MG63 (cell line): ENCODE data around the gene RABGAP1L. TPM values are rescaled to one million over a fixed set of nuclear protein-coding genes. Genes with fewer than 3 reads are reported as not detected.

Source experiments
- DNase-seq: peaks from one replicate; pipeline ENCODE4 v3.0.0-alpha.2; 2020
- H3K27me3 ChIP-seq: fragments of 250-450 bp; sonication (Bioruptor Pico); 2 replicates; pipeline ENCODE4 v1.5.1; 2020; ENCODE audit warnings: mild to moderate bottlenecking, moderate library complexity
- H3K36me3 ChIP-seq: fragments of 250-450 bp; sonication (Bioruptor Pico); 2 replicates; pipeline ENCODE4 v1.5.1; 2020; ENCODE audit warnings: mild to moderate bottlenecking, moderate library complexity
- H3K4me3 ChIP-seq: fragments of 250-450 bp; sonication (Bioruptor Pico); 2 replicates; pipeline ENCODE4 v1.5.1; 2020; ENCODE audit warnings: mild to moderate bottlenecking, moderate library complexity
- H3K9me3 ChIP-seq: fragments of 250-450 bp; sonication (Bioruptor Pico); 2 replicates; pipeline ENCODE4 v1.5.1; 2020; ENCODE audit warnings: mild to moderate bottlenecking, moderate library complexity
- total RNA-seq: library from RNA; depleted of rRNA; stranded (reverse); fragments of >200 nt; shearing (Covaris generic); gene quantifications from 2 replicates; pipeline ENCODE4 v1.2.3, GENCODE V29; 2014; ENCODE audit warnings: low replicate concordance

RABGAP1L gene
- total RNA-seq, 1 experiment from 2014 or later, result 14.8 TPM

DNA sequence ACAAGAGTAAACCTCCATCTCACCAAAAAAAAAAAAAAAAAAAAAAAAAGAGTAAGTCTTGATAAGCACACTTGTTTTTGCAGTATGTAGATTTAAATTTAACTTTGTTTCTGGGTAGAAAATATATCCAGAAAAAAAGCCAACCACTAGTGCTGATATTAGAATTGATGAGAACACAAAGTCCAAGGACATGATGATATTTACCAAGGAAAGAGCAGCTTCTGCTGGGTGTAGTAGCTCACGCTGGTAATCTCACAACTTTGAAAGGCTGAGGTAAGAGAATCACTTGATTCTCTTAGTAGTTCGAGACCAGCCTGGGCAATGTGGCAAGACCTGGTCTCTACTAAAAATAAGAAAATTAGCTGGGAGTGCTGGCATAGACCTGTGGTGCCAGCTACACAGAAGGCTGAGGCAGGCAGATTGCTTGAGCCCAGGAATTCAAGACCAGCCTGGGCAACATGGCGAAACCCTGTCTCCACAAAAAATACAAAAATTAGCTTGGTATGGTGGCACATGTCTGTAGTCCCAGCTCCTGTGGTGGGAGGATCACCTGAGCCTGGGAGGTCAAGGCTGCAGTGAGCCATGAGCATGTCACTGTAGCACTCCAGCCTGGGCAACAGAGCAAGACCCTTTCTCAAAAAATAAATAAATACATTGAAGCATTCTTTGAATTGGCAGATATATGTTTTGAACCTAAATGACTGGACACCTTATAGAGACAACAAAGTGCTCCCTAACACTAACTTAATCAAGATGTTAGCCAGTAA, 776.8 kb downstream of the RABGAP1L start:
- Histone ChIP-seq H3K27me3 (no peaks in the 10 kb centered on the region), H3K36me3 (no peaks in the 10 kb centered on the region), H3K4me3 (no peak overlapping the region), H3K9me3 (no peaks in the 10 kb centered on the region)
- no peak for DNase-seq

DNA sequence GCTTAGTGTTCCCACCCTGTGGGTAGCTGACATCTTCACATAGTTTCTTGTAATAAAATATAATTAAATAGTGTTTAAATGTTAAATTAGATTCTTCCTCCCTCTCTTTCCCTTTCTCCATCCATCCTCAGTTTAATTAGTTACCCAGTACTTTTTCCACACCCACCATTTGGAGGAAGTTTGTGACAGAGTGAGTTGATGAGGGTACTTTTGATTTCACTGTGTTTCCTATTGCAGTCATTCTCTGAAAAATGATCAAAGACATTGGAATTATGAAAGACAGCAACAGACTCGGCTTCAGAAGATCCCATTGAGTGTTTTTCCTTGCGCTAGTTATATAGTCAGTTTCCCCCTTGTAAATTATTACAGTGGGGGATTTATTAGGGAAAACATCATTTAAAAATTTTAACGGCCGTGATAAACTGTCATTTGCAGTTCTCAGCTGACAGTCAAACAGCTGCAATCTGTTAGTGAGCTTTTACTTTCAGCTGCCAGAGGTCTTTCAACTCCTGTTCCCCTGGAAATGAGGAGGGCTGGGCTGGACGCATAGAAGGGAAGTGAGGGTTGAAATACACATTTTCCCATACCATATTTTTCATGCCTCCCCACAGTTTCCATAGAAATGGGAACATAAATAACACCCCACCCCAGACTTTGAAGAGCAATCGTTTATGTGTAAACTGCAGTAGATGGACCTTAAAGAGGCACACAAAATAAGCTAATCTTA, 779.1 kb downstream of the RABGAP1L start:
- DNase-seq, result no peak
- H3K9me3 ChIP-seq, result no peaks in the 10 kb centered on the region
- no peaks in the 10 kb centered on the region for H3K36me3 ChIP-seq
- H3K27me3 ChIP-seq, result no peaks in the 10 kb centered on the region
- no peak overlapping the region for H3K4me3 ChIP-seq

DNA sequence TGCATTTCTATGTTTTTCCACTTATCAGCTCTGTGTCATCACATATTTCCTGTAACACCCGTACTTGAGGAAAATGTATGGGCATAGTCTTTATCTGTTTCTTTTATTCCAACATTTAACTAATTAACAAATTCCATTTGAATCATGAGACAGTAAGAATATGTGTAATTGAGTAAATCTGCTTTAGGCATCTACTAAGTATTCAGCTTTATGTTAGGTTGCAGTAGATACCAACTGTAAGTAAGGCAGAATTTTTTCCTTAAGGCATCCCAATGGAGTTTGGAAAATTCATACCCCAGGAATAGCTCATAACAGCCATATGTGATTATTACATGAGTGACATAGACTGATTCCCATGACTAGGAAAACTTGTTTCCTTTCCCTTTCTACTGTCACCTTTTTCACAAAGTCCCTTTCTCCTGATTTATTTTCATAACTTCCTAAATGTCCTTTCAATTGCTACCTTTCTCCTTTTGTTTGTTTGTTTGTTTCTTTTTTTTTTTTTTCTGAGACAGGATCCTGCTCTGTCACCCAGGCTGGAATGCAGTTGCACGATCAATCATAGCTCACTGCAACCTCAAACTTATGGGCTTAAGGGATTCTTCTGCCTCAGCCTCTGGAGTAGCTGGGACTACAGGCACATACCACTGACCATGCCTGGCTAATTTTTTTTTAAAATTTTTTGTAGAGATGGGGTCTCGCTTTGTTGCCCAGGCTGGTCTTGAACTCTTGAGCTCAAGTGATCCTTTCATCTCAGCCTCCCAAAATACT, 780.6 kb downstream of the RABGAP1L start:
- H3K9me3 ChIP-seq, result no peaks in the 10 kb centered on the region
- H3K27me3 ChIP-seq, result no peaks in the 10 kb centered on the region
- no peak overlapping the region for H3K4me3 ChIP-seq
- DNase-seq, result no peak
- no peaks in the 10 kb centered on the region for H3K36me3 ChIP-seq

DNA sequence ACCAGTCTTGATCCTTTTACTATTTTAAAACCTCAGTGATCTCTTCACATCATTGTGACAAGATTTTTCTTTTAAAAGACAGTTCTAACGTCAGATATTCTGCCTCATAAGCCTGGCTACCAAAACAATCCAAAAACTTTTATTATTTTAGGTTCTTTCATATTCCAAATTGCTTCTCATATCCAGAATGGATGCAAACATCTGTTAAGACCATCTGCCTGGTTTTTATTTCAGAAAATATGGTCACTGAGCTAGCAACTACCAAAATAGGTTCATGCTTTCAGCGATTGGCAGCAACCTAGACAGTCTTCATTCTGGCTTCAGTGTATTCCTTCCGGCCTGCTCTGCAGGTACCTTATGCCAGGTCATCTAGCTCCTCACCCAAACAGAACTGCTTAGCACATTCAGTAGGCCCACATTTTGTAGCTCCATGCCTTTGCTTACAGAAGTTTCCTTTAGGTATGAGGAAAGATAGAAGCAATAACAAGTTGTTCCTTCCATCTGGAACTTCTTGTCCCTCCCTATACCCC, 781.4 kb downstream of the RABGAP1L start:
- Histone ChIP-seq H3K9me3 (no peaks in the 10 kb centered on the region), H3K4me3 (no peak overlapping the region), H3K27me3 (no peaks in the 10 kb centered on the region), H3K36me3 (no peaks in the 10 kb centered on the region)
- no peak for DNase-seq

DNA sequence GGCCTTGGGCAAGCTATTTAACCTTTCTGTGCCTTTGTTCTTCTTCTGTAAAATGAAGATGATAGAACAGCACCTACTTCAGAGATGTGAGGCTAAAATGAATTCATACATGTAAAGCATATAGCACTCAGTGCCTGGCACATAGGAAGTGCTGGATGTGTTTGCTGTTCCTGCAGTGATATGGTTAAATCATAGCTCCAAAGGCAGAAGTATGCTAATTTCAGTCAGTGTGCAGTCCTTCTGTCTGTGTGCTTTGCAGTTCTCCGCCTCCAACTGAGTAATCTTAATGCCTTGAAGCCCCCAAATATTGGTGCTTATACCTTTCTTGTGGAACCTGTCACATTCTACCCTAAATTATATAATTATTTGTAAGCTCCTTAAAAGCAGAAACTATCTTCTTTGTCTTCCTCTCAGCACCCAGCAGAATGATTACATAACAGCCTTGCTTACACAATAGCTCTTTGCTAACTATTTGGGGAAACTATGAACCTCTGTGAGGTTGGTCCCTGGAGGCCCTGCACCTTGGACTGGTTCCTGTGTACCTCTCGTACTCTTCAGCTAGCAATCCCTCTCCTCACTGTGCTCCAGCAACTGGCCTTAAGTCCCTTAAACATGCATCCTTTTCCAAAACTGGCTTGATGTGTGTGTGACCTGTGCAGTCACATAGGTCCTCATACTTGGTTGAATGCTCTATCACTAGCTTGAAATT, 783.4 kb downstream of the RABGAP1L start:
- no peak overlapping the region for H3K4me3 ChIP-seq
- DNase-seq, result no peak
- H3K36me3 ChIP-seq, result no peaks in the 10 kb centered on the region
- no peaks in the 10 kb centered on the region for H3K9me3 ChIP-seq
- H3K27me3 ChIP-seq, result no peaks in the 10 kb centered on the region

DNA sequence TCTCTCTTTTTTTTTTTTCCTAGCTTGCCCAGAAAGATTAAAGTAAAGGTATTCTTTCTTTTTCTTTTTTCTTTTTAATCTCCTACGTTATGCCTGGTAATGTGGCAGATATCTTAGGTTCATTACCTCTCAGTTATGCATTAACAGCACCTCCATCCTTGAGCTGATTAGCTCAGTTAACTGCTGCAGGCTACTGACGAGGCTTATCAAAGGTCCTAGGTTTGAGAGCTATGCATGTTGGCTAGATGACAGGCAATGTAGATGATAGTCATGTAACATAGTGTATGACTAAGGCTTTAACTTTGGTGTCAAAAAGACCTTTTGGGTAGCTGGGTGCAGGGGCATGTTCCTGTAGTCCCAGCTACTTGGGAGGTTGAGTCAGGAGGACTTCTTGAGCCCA, 786.7 kb downstream of the RABGAP1L start:
- H3K4me3 ChIP-seq, result no peak overlapping the region
- no peaks in the 10 kb centered on the region for H3K27me3 ChIP-seq
- H3K36me3 ChIP-seq, result no peaks in the 10 kb centered on the region
- no peak for DNase-seq
- H3K9me3 ChIP-seq, result no peaks in the 10 kb centered on the region

DNA sequence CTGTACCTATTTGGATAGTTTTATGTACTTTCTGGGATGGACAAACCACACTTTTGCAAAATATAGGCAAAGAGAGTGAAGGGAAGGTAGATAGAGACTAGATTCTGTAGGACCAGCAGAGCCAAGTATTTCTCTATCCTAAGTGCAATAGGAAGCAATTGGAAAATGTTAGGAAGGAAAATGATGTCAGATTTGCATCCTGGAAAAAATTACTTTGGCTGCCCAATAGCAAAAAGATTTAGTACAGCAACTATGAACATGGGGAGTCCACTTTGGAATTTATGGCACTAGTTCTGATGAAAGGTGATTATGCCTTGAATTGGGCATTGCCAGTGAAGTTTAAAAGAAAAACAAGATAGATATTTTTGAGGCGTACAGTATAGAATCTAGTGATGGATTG, 789.7 kb downstream of the RABGAP1L start:
- H3K9me3 ChIP-seq, result no peaks in the 10 kb centered on the region
- no peak for DNase-seq
- H3K27me3 ChIP-seq, result no peaks in the 10 kb centered on the region
- H3K36me3 ChIP-seq, result no peaks in the 10 kb centered on the region
- H3K4me3 ChIP-seq, result no peak overlapping the region

DNA sequence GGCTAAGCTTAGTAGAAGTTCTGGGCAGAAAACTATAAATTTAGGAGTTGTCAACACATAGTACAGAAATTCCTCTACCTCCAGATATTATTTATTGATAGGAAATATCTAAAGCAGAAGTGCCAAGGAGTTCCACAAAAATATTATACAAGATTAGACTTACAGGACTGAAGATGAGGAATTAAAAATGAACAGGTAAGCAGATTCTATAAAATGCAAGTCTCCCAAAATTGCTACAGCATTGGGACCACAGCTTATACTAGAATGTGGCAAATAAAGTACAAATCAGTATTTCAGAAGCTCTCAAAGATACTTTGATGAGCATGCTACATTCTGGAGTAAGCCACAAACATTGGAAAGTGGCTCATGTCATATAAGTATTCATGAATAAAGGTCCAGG, 790.3 kb downstream of the RABGAP1L start:
- H3K27me3 ChIP-seq, result no peaks in the 10 kb centered on the region
- no peaks in the 10 kb centered on the region for H3K36me3 ChIP-seq
- no peak overlapping the region for H3K4me3 ChIP-seq
- H3K9me3 ChIP-seq, result no peaks in the 10 kb centered on the region
- DNase-seq, result no peak

DNA sequence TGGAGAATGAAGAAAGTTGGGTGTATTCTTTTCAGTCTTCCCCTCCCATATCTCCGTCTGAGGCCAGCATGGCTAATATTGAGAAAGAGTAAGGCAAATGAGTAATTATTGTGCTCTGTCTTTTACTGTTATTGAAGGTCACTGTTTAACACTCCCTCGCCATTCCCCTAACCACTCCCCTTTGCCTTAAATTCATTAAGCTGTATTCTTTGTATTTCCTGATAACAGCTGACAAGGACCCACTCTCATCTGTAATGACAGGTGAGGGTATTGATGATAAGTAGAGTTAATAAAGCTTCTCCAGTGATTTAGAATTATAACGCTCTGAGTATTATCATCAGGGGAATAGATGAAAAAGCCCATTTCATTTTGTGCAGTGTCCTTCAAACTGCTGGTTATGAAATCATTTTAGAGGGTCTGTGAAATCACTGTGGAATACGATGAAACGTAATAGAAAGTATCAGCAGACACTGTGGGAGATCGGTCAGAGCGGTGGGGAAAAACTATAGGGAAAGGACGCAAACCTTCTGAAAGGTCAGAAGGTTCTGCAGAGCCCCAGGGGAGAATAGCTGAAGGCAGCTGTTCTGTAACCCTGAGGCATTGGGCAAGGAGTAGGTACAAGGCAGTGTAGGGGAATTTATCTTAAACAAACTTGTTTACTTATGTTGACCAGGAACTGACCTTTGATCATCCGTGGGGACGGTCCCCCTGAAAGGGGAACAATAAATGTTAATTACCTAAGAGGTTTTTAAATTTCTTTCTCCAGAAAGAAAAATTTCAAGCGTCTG, 794.2 kb downstream of the RABGAP1L start:
- DNase-seq, result no peak
- Histone ChIP-seq H3K4me3 (no peak overlapping the region), H3K9me3 (no peaks in the 10 kb centered on the region), H3K27me3 (no peaks in the 10 kb centered on the region), H3K36me3 (no peaks in the 10 kb centered on the region)

DNA sequence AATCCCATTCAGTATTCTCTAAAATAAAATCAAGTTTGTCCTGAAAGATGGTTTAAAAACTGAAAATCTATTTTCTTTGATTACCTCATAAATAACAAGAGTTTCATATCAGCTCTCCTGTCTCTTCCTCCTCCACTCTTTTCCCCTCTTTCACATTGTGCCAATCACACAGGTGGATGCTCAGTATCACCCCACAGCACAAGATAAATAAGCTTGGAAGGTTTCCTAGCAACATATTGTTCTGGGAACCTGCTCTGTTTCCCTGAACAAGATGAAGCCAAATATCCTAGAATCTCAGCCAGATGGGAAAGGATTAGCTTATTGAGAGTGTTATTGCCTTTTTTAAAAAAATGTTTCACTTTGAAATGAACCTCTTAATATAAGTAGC, 794.7 kb downstream of the RABGAP1L start:
- Histone ChIP-seq H3K9me3 (no peaks in the 10 kb centered on the region), H3K27me3 (no peaks in the 10 kb centered on the region), H3K4me3 (no peak overlapping the region), H3K36me3 (no peaks in the 10 kb centered on the region)
- DNase-seq, result no peak

DNA sequence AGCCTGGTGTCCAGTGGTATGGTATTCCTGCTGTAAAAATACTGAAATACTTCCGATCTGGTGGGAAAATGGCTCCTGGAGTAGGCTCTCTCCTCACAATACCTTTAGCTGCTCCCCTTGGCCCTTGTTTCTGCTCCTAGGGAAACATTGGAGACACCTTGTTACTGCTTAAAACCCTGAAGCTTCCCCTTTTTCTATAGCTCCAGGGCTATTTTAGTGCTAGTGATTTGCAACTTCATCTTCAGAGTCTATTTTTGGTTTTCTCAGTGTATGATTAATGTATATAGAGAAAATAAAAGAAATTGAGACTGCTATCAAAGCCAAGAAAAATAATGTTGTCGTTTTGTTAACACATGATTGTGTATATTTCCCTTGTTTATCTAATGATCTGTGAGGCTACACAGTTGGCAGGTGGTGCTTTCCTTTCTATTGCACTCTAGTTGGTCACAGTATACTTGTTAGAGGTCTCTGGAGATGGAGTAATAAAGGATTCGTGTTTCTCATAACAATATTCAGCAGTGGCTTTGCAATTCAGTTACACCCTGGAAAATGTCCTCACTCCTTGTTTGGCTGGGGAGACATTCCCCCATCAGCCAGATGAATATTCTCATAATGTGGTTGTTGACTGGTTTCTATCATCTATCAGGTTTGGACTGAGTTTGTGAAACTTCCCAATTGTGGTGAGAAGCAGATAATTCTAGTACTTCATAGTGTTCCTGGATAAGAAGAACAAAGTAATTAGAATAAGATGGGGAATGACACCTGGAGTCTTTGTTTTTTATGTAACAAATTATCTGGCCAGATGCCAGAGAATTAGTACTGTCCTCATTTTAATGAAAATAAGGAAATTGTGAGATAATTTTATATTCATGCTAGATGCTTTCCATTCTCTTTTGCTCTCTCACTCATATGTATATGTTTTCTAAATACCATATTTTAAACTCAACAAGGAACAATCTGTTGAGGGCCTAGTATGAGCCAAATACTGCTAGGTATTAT, 795.6 kb downstream of the RABGAP1L start:
- Histone ChIP-seq H3K9me3 (no peaks in the 10 kb centered on the region), H3K27me3 (no peaks in the 10 kb centered on the region), H3K4me3 (no peak overlapping the region), H3K36me3 (no peaks in the 10 kb centered on the region)
- DNase-seq, result no peak

DNA sequence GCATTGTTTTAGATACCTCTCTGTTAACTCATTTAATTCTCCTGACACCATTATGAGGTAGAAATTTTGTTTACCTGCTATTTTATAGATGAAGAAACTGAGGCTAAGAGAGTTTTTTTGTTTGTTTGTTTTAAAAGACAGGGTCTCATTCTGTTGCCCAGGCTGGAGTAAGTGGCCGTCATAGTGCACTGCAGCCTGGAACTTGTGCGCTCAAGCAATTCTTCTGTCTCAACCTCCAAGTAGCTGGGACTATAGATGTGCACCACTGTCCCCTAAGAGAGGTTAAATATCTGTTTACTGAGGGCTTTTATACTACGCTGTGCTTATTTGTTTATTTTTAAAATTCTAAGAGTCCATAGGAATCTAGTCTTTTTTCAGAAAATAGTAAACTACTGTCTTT, 796.8 kb downstream of the RABGAP1L start:
- H3K36me3 ChIP-seq, result no peaks in the 10 kb centered on the region
- H3K27me3 ChIP-seq, result no peaks in the 10 kb centered on the region
- no peak overlapping the region for H3K4me3 ChIP-seq
- DNase-seq, result no peak
- no peaks in the 10 kb centered on the region for H3K9me3 ChIP-seq

DNA sequence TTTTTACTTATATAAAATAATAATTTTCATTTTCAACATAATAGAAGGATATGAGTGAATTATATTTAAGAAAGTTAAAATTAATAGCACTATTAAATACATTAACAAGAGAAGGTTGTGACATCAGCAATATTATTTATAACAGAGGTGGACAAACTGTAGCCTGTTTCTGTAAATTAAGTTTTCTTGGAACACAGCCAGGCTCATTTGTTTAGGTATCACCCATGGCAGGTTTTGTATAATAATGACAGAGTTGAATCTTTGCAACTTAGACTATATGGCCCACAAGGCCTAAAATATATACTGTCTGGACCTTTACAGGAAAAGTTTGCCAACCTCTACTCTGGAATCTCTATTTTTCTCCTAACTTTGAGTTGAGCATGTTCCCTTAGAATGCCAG, 797.7 kb downstream of the RABGAP1L start:
- Histone ChIP-seq H3K9me3 (no peaks in the 10 kb centered on the region), H3K27me3 (no peaks in the 10 kb centered on the region), H3K36me3 (no peaks in the 10 kb centered on the region), H3K4me3 (no peak overlapping the region)
- DNase-seq, result no peak

DNA sequence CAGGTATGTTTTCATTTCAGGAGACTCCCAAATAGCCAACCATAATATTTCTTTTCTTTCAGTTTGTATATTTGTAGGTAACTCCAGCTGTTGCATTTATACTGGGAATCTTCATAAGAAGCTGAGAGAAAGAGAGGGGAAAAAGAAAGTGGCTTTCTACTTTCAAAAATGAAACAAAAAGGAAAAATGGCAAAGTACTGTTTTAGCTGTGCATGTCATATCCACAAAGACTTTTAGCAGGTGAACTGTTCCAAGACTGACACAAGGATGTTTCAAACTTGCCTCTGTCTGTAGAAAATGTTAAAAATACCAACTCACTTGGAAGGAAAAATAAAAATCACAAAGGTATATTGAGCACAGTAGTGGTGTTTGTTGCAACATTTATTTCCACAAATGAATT, 798.5 kb downstream of the RABGAP1L start:
- H3K36me3 ChIP-seq, result no peaks in the 10 kb centered on the region
- DNase-seq, result no peak
- H3K4me3 ChIP-seq, result no peak overlapping the region
- no peaks in the 10 kb centered on the region for H3K9me3 ChIP-seq
- H3K27me3 ChIP-seq, result no peaks in the 10 kb centered on the region

DNA sequence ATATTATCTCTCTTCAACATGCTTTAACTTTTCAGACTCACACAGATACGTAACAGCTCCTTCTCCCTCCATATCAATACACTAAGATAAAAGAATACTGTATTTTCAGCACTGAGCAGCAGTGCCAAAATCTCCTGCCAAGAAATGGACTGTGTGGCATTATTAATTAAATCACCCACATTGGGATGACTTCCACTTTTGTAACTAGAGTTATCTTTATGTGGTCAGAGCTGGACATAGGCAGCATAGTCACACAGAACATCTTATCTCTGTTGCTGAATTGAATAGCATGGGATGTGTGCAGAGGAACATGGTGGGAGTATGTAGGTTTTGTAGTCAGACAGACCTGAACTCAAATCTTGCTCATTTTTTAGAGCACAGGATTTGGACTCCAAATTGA, 799.1 kb downstream of the RABGAP1L start:
- no peak for DNase-seq
- no peak overlapping the region for H3K4me3 ChIP-seq
- H3K36me3 ChIP-seq, result no peaks in the 10 kb centered on the region
- H3K27me3 ChIP-seq, result no peaks in the 10 kb centered on the region
- no peaks in the 10 kb centered on the region for H3K9me3 ChIP-seq
